GM18867 (cell line): ENCODE data around the gene ZSWIM3.
A peak's percentile ranks its signal among the peaks of the same experiment; 100 is the strongest.
"Not testable (repeated sequence)": the region's sequence is repeated elsewhere in the genome, so short reads cannot be mapped to it uniquely, and the experiment has no call there.

ENCODE experiments used
- ATAC-seq: cut with Tn5 transposase; IDR thresholded peaks from one replicate; pipeline ENCODE4 v1.9.1; 2021; ENCODE audit warnings: mild to moderate bottlenecking, moderate library complexity; ENCODE audit not compliant: unreplicated experiment

ZSWIM3 gene

DNA sequence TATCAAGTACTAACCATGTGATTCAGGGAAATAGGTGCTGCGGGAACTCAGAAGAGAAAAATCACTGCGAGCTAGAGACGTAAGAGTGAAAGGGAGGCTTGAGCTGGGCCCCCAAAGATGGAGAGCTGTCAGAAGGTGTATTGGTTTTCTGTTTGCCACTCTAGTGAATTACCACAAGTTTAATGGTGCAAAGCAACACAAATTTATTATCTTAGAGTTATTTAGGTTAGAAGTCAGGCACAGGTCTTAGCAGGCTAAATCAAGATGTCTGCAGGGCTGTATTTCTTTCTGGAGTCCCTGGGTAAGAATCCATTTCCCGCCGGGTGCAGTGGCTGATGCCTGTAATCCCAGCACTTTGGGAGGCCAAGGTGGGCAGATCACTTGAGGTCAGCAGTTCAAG, 2.5 kb downstream of the ZSWIM3 start:
- ATAC-seq = no peak

DNA sequence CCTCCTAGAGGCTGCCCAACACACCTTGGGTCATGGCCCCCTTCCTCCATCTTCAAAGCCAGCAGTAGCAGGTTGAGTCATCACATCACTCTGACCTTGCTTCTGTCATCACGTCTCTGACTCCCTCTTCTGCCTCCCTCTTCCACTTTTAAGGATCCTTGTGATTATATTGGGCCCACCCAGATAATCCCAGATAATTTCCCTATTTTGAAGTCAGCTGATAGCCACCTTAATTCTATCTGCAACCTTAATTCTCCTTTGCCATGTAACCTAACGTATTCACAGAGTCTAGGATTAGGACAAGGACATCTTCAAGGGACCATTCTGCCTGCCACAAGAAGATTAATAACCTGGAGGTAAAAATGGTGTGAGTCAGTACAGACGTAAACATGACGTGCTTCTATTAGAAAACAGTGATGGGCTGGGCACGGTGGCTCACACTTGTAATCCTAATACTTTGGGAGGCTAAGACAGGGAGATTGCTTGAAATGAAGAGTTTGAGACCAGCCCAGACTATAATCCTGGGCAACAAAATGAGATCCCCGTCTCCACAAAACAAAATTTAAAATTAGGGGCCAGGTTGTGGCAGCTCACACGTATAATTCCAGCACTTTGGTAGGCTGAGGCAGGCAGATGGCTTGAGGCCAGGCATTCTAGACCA, 3.3 kb downstream of the ZSWIM3 start:
- no peak for ATAC-seq

DNA sequence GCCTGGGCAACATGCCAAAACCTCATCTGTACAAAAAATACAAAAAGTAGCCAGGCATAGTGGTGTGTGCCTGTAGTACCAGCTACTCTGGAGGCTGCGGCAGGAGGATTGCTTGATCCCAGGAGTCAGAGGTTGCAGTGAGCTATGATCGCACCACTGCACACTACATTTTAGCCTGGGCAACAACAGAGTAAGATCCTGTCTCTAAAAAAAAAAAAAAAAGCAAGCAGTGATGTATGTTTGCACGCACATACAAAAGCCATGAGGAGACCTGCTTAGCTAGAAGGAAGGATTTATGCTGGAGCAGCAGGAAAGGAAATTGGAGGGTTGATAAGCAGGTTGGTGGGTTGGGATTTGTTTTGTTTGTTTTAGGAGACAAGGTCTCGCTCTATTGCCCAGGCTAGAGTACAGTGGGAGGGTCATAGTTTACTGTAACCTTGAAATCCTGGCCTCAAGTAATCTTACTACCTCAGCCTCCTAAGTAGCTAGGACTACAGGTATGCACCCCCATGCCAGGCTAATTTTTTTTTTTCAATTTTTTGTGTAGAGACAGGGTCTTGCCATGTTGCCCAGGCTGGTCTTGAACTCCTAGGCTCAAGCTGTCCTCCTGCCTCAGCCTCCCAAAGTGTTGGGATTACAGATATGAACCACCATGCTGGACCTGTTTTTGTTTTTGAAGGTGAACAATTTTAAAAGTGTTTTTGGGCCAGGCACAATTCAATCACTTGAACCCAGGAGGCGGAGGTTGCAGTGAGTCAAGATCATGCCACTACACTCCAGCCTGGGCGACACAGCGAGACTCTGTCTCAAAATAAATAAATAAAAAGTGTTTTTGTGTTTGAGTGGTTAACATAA, 4.0 kb downstream of the ZSWIM3 start:
- ATAC-seq = no peak

DNA sequence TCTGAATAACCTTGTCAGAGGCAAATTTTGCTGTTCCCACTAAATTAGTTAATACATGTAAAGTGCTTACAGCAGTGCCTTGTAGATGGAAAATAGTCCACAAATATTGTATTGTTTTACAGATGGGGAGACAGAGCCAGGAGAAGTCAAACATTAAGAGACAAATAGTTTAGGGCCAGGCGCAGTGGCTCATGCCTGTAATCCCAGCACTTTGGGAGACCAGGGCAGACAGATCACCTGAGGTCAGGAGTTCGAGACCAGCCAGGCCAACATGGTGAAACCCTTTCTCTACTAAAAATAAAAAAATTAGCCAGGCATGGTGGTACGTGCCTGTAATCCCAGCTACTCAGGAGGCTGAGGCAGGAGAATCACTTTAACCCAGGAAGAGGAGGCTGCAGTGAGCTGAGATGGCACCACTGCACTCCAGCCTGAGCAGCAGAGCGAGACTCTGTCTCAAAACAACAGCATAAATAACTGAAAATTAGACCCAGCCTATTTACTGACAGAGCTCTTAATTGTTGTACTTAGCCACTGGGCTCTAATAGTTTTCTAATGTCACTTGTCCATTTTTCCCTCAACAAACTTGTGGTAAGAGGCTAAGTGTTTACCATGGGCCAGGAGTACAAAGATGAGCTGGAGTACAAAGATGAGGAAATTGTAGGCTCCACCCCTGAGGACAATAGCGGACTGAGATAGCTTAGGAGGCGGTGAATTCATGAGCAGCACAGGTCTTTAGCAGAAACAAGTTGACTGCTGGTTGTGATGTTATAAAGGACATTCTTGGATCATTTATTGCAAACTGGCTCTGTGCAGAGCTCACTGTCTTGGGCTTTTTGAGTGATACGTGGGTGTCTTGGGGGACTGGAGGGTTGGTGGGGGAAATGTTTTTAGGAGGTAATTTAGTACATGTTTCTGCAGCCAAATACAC, 6.4 kb downstream of the ZSWIM3 start:
- no peak for ATAC-seq

DNA sequence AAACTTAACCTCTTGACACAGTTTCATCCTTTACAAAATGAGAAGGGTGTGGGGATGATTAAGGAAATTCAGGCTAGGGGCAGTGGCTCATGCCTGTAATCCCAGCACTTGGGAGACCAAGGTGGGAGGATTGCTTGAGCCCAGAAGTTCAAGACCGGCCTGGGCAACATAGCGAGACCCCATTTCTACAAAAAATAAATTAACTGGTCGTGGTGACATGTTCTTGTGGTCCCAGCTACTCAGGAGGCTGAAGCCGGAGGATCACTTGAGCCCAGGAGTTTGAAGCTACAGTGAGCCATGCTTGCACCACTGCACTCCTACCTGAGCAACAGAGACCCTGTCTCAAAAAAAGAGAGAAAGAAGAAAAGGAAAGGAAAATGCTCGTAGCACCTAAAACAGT, 9.0 kb downstream of the ZSWIM3 start:
- no peak for ATAC-seq

DNA sequence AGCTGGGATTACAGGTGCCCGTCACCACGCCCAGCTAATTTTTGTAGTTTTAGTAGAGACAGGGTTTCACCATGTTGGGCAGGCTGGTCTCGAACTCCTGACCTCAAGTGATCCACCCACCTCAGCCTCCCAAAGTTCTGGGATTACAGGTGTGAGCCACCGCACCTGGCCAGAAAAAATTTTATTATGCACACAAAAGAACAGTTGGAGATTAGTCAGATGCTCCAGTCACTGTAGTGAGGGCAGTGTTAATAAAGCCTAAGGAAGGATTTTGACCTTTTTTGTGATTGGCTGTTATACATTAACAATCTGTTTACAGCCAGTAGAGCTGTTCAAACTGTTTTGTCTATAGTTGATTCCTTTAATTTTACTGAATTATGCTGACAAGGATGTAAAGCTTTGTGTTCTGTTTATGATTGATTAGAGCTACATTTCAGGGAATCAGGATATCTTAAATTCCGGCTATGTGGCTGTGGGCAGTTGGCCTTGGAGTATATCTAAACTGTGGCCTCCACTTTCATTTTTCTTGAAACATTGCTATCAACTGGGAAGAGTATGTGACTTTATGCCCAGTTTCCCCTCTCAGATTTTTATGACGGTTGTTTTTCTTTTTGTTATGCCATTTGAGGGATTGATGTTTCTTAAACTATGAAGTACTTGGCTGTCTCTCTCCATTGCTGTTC, 9.9 kb downstream of the ZSWIM3 start:
- no peak for ATAC-seq

DNA sequence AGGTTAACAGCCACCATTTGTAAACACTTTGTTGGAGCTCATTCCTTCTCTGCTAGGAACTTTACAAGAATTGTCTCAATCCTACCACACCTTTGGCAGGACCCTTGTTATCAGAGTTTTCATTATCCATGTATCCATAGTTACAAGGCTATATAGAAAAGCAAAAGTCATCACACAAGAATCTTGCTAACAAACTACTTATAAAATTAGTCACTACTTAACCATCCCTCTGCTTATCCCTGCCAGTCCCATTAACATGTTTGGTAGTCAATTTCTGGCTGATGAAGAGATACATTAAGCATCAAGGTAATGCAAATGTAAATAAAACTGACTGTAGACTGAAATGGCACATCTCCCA, 10.4 kb downstream of the ZSWIM3 start:
- ATAC-seq = no peak

DNA sequence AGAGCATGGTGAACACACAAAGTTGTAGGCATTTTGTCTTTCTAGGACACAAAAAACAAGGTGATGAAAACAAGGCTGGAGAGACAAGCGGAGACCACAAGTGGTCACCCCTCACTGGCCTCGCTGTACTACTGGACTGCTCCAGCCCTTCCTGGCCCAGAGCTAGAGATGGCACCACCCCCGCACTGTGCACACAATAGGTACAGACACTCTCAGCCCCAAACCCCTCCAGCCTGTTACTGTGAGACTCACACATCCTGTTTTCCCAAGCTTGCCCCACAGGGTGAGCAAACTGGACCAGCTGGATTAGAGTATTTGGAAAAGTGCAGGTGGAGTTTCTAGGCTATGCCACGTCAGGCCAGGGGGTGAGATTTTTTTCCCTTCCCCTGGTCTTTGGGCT, 15.2 kb downstream of the ZSWIM3 start:
- ATAC-seq = no peak

DNA sequence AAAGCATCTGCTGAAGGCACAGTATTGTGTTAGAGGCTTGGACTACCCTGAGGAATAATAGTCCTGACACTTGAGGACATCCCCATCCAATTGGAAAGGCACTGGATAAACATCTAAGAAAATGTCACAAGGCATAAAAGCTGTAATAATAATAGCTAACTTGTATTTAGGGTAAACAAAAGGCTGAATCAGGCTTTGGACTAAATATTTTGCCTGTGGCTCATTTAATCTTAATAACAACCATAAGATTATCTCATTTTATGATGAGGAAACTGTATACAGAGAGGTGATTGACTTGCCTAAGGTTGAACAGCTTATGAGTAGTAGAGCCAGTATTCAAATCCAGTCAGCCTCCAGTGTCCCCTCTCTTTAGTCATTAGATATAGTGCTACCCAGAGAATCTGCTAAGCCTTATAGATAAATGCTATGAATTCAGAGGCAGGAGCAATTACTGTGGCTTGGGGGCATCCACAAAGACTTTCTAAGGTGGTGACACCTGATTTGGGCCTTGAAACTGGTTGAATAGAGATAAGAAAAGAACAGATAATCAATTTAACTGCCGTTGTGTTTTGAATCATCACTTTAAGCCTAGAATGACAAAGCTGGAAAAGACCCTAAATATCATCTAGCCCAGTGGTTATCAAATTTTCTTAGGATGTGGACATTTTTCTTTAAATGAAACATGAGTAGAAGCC, 16.1 kb downstream of the ZSWIM3 start:
- ATAC-seq = no peak

DNA sequence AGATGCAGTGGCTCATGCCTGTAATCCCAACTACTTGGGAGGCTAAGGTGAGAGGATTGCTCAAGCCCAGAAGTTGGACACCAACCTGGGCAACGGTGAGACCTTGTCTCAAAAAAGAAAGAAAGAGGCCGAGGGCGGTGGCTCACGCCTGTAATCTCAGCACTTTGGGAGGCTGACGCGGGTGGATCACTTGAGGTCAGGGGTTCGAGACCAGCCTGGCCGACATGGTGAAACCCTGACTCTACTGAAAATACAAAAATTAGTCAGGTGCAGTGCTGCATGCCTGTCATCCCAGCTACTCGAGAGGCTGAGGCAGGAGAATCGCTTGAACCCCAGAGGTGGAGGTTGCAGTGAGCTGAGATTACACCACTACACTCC, 16.7 kb downstream of the ZSWIM3 start:
- not testable (repeated sequence) for ATAC-seq

DNA sequence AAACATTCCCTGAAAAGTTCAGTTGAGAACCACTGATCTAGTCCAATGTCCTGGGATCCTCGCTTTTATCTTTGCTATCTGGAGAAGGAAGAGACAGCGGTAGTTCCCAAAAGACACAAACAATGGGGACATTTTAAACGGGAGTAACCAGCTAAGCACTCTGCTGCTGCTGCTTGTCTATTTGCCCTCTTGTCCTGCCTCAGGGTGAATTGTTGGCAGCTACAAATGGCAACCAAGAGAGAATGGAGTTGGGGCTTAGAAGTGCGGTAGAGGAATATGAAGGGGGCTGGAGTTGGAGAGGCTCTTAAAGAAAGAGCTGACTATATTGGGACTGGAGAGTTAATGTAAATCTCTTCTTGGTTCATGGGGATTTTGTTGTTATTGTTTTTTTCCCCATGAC, 17.2 kb downstream of the ZSWIM3 start:
- ATAC-seq = no peak

DNA sequence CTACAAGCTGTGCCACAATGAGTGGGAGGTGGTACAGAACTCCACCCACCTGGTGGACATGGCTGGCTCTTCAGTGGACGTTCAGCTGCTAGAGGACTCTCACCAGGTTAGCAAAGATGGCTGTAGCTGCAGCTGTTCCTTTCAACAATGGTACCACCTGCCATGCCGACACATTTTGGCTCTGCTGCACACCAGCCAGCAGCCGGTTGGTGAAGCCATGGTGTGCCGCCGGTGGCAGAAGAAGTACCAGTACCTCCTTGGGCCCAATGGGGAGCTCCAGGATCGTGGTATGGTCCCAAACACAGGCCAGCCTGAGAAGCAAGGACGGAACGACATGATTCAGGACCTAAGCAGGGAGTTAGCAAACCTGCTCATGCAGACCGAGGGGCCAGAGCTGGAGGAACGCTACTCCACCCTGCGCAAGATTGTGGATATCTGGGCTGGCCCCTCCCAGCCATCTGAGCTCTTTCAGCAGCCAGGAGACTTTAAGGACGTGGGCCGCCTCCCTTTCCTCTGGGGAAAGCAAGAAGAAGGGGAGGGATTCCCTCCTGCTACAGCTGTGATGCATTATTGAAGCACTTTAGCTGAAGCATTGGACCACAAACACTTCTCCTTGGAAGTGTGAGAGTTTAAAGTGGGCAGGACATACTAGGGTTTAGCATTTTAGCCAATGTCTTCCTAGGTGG, 20.8 kb downstream of the ZSWIM3 start:
- ATAC-seq = no peak

DNA sequence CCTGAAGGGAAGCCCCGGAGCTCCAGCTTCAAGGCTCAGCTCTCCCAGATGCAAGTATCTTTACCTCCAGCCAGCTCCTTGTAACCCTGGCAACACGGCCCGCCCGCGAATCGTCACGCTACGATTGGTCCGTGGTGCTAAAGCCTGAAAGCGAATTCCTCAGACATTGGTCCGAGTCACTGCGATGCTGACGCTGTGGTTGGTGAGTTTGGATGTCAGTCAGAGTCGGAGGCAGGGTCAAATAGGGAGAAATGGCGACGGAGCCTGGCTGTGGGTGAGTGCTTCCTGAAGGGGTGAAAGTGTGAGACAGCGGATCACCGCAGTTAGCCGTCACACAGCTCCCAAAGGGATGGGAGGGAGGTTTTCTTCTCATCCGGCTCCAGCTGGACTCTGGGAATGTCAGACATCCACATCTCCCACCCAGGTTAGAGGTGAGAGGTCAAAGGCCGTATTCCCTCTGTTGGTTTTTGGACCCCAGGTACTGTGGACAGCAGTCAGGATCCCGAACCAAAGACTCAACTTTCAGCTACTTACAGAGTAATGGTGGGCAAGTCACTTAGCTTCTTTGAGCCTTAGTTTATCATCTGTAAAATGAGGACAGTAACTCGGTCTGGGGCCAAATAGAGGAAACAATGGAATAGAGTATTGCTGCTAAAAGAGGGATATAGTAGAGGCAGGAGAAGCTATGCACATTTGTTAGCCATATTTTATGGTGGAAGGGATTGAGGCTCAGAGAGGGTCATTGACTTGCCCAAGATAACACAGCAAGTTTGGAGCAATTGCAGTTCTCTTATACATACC, 23.8 kb downstream of the ZSWIM3 start, which contains the start of gene ZSWIM1:
Gene ZSWIM1 (plus strand): TSS at position 240 of the 801 bp plus-strand sequence. CDS start 1,366 bp downstream, outside the sequence.
- ATAC-seq = peak; percentile 97

DNA sequence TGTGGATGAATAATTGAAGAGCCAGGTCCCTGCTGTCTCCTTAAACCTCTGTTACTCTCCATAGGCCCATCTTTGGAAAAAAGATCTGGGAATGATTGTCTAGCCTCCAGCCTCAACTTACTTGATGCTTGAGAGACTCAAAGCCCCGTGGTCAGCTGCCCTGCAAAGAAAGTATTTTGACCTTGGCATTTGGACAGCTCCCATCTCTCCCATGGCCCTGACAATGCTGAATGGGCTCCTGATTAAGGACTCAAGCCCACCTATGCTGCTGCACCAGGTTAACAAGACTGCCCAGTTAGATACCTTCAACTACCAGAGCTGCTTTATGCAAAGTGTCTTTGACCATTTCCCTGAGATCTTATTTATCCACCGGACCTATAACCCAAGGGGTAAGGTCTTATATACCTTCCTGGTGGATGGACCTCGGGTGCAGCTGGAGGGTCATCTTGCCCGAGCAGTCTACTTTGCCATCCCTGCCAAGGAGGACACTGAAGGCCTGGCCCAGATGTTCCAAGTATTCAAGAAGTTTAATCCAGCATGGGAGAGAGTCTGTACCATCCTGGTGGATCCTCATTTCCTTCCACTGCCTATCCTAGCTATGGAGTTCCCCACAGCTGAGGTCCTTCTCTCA, 25.2 kb downstream of the ZSWIM3 start:
- ATAC-seq = no peak

DNA sequence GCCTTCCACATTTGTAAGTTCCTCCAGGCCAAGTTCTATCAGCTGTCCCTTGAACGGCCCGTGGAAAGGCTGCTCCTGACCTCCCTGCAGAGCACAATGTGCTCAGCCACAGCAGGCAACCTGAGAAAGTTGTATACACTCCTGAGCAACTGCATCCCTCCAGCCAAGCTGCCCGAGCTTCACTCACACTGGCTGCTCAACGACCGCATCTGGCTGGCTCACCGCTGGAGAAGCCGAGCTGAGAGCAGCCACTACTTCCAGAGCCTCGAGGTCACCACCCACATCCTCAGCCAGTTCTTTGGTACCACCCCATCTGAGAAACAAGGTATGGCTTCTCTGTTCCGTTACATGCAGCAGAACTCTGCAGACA, 25.7 kb downstream of the ZSWIM3 start:
- ATAC-seq = no peak

DNA sequence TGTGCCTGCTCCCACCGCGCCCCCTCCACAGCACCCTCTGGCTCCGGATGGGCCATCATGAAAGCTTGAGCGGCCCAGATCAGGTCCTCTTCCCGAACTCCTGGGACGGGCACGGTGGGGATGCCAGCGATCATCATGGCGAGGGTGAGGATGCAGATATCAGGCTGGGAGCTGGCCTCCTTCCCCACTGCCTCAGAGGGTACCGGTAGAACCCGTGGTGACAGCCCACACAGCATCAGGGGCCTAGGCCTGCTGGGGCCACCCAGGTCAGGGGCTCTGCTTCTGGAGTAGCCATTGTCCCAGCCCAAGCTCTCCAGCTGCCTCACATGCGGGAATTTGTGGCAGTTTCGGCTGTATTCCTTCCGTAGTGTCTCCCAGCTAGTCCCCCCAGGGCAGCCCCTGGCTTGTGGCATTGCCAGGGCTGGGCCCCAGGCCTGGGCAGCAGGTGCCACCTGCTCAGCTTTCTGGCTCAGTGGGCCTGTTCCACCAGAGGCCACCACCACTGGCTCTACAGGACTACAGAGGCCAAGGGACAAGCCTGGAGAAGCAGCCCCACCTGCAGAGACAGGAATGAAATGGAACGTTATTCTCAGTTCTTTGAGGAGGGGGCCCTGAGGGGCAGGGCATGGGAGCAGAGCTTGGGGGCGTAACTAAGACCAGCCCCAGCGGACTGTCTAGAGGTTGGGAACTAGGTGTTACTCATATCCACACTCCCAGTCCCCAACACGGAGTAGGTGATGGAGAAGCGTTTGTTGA, 29.4 kb downstream of the ZSWIM3 start:
- no peak for ATAC-seq

DNA sequence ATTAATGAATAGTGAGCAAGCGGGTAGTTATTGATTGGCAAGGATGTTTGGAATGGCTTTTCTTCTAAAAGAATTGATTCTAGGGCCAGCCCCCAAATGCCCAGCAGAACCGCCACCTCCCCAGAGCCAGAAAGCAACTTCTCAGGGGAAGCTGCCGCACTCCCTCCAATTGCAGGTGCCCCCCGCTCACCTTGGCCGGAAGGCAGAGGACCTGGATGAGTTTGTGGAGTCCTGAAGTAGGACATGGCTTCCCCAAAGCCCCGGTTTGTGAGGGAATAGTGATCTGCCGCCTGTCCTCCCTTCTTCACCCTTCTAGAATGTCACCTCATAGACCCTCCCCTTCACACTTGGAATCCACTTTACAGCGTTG, 29.9 kb downstream of the ZSWIM3 start, which contains the start of gene SPATA25:
Gene SPATA25 (minus strand): TSS at position 277 of the 370 bp plus-strand sequence. CDS start 32 bp downstream, at position 245.
- ATAC-seq = no peak

DNA sequence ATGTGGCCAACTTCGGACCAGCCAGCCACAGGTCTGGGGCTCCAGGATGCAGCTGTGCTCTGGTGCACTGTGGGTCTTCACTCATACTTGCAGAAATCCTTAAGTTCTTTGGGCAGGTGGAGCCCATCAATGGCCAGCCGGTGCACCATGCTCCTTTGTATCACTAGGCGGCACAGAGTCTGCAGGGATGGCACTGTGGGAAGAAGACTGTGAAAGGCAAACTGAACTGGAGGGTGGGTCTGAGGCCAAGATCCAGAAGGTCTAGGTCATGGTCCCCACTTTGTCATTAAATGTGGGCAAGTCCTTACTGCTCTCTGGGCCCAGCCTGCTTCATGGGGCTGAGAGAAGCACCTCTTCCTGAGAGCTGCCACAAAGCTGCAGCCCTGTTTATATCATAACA, 31.3 kb downstream of the ZSWIM3 start:
- ATAC-seq = no peak
